ENCODE results near the gene MACIR. TPM values are rescaled to one million over a fixed set of nuclear protein-coding genes. Genes with fewer than 3 reads are reported as not detected.

Gene MACIR
- total and polyA plus RNA-seq, 10 of the 15 experiments (the other 5 are each of a cell fraction or from before 2014, with no cell fraction given): 2.1 to 16.1 (median 10.8) TPM

DNA sequence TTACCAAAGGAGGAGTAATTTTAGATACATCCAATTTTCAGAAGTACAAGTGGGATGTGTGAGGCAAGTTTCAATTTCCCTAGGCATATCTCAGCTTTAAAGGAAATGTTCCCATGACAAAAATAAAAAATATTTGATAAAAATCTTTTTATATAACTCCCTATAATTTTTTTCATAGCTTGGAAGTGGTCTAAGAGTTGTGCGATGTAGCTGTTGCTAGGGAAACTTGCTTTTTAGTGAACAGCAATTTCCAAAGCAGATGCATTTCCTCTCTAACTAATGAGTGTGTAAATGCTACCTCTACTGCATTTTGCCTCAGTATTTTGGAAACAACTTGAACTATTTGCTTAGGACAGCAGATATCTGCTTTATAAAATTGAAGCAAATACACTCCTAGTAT is 39.6 kb downstream of the MACIR start:
- no peak for DNase-seq (ENCODE audit: low read depth, low spot score)

More for the DNA sequence above, 39.6 kb downstream of the MACIR start:
- intact Hi-C loops (cut with micrococcal nuclease; ENCODE audit: unreplicated experiment) (no loop called here), in situ Hi-C loops (cut with MboI) (no loop called here)
- POLR2A ChIA-PET: no interaction called here
- ATAC-seq (no peak), FAIRE-seq (no peak)
- H2AFZ ChIP-seq (ENCODE audit: control insufficient read depth, low read depth, low read length): no peak overlapping the region
- H3K4me2 ChIP-seq (ENCODE audit: control insufficient read depth, insufficient read depth): no peak overlapping the region
- H3K9ac ChIP-seq (ENCODE audit: control insufficient read depth, insufficient read depth, low read length): no peak overlapping the region
- H4K20me1 ChIP-seq (ENCODE audit: control insufficient read depth, insufficient read depth): no peaks in the 10 kb centered on the region
- H3K9me3 ChIP-seq (replicated peaks; ENCODE audit: control insufficient read depth, insufficient read depth, low read length): no peaks in the 10 kb centered on the region
- SMC1A ChIA-PET (ENCODE audit: uncharacterized antibody, unreplicated experiment): interaction anchor here (1.0 to 2.2 kb wide), 3 partner anchors 9 to 37 kb away, joined by 3 to 5 read pairs (median 3); no protein-coding TSS in a partner anchor
- no TSS peak for BruUV-seq (replicated peaks)
- H3K79me2 ChIP-seq (ENCODE audit: control insufficient read depth, insufficient read depth, low read length): no peaks in the 10 kb centered on the region
- H3K27me3 ChIP-seq (replicated peaks in 1 of 2; ENCODE audit: control insufficient read depth in 2 of 2, insufficient read depth in 2 of 2, low read length in 1 of 2): no peaks in the 10 kb centered on the region
- TF ChIP-seq, protein P1, sequence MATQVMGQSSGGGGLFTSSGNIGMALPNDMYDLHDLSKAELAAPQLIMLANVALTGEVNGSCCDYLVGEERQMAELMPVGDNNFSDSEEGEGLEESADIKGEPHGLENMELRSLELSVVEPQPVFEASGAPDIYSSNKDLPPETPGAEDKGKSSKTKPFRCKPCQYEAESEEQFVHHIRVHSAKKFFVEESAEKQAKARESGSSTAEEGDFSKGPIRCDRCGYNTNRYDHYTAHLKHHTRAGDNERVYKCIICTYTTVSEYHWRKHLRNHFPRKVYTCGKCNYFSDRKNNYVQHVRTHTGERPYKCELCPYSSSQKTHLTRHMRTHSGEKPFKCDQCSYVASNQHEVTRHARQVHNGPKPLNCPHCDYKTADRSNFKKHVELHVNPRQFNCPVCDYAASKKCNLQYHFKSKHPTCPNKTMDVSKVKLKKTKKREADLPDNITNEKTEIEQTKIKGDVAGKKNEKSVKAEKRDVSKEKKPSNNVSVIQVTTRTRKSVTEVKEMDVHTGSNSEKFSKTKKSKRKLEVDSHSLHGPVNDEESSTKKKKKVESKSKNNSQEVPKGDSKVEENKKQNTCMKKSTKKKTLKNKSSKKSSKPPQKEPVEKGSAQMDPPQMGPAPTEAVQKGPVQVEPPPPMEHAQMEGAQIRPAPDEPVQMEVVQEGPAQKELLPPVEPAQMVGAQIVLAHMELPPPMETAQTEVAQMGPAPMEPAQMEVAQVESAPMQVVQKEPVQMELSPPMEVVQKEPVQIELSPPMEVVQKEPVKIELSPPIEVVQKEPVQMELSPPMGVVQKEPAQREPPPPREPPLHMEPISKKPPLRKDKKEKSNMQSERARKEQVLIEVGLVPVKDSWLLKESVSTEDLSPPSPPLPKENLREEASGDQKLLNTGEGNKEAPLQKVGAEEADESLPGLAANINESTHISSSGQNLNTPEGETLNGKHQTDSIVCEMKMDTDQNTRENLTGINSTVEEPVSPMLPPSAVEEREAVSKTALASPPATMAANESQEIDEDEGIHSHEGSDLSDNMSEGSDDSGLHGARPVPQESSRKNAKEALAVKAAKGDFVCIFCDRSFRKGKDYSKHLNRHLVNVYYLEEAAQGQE (IDR thresholded peaks at IDR 0.05; ENCODE audit: low read depth, low read length): no peak
- TF ChIP-seq TBL1XR1 (IDR thresholded peaks at IDR 0.05; ENCODE audit: low read depth, low read length): no peak
- TF ChIP-seq NR2F1 (conservative IDR thresholded peaks at IDR 0.05): no peak
- TF ChIP-seq, protein P2, sequence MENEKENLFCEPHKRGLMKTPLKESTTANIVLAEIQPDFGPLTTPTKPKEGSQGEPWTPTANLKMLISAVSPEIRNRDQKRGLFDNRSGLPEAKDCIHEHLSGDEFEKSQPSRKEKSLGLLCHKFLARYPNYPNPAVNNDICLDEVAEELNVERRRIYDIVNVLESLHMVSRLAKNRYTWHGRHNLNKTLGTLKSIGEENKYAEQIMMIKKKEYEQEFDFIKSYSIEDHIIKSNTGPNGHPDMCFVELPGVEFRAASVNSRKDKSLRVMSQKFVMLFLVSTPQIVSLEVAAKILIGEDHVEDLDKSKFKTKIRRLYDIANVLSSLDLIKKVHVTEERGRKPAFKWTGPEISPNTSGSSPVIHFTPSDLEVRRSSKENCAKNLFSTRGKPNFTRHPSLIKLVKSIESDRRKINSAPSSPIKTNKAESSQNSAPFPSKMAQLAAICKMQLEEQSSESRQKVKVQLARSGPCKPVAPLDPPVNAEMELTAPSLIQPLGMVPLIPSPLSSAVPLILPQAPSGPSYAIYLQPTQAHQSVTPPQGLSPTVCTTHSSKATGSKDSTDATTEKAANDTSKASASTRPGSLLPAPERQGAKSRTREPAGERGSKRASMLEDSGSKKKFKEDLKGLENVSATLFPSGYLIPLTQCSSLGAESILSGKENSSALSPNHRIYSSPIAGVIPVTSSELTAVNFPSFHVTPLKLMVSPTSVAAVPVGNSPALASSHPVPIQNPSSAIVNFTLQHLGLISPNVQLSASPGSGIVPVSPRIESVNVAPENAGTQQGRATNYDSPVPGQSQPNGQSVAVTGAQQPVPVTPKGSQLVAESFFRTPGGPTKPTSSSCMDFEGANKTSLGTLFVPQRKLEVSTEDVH (IDR thresholded peaks at IDR 0.05; ENCODE audit: low read depth, partially characterized antibody): no peak
- TF ChIP-seq, protein P3, sequence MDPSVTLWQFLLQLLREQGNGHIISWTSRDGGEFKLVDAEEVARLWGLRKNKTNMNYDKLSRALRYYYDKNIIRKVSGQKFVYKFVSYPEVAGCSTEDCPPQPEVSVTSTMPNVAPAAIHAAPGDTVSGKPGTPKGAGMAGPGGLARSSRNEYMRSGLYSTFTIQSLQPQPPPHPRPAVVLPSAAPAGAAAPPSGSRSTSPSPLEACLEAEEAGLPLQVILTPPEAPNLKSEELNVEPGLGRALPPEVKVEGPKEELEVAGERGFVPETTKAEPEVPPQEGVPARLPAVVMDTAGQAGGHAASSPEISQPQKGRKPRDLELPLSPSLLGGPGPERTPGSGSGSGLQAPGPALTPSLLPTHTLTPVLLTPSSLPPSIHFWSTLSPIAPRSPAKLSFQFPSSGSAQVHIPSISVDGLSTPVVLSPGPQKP (IDR thresholded peaks at IDR 0.05; ENCODE audit: low read depth, low read length): no peak
- WGBS (ENCODE audit: insufficient coverage, insufficient replicate concordance, low lambda C conversion rate, missing lambda C conversion rate): 100% methylated on average over 1 of the region's 1 CpG
- no peak overlapping the region for H3K4me3 ChIP-seq
- no peaks in the 10 kb centered on the region for H3K4me1 ChIP-seq (ENCODE audit: control insufficient read depth, insufficient read depth, low read length)
- H3K27ac ChIP-seq (ENCODE audit: control insufficient read depth, insufficient read depth): no peak overlapping the region
- CTCF ChIA-PET: interaction anchor here (0.5 to 1.9 kb wide), 4 partner anchors 73 to 431 kb away, joined by 3 to 5 read pairs (median 4); no protein-coding TSS in a partner anchor
- RAD21 ChIA-PET (ENCODE audit: unreplicated experiment): no interaction called here
- no peaks in the 10 kb centered on the region for H3K36me3 ChIP-seq (ENCODE audit: control insufficient read depth in 2 of 2, insufficient read depth in 2 of 2, low read length in 1 of 2)
